GM19468 (cell line): Measurements from ENCODE around the gene TNFRSF6B.

Experiments
- ATAC-seq: cut with Tn5 transposase; IDR thresholded peaks from one replicate; pipeline ENCODE4 v1.9.1; 2021; ENCODE audit warnings: mild to moderate bottlenecking, moderate library complexity, moderate number of reproducible peaks; ENCODE audit not compliant: unreplicated experiment; ENCODE audit errors: extremely low read depth

TNFRSF6B gene

GRCh38 chr20:63682384-63683139 lies 13.9 kb upstream of the TNFRSF6B start:
- ATAC-seq = no peak

GRCh38 chr20:63685269-63686026 lies 11.0 kb upstream of the TNFRSF6B start:
- ATAC-seq = no peak

GRCh38 chr20:63686094-63686491 lies 10.4 kb upstream of the TNFRSF6B start:
- no peak for ATAC-seq

- ATAC-seq = no peak
Measured at GRCh38 chr20:63686492-63687321, 9.7 kb upstream of the TNFRSF6B start.

GRCh38 chr20:63687419-63688178 lies 8.9 kb upstream of the TNFRSF6B start:
- ATAC-seq = no peak

- no peak for ATAC-seq
Measured at GRCh38 chr20:63688228-63689045, 8.0 kb upstream of the TNFRSF6B start.

GRCh38 chr20:63689046-63690002 lies 7.1 kb upstream of the TNFRSF6B start:
- ATAC-seq = no peak

- no peak for ATAC-seq
Measured at GRCh38 chr20:63690003-63690897, 6.2 kb upstream of the TNFRSF6B start.

DNA sequence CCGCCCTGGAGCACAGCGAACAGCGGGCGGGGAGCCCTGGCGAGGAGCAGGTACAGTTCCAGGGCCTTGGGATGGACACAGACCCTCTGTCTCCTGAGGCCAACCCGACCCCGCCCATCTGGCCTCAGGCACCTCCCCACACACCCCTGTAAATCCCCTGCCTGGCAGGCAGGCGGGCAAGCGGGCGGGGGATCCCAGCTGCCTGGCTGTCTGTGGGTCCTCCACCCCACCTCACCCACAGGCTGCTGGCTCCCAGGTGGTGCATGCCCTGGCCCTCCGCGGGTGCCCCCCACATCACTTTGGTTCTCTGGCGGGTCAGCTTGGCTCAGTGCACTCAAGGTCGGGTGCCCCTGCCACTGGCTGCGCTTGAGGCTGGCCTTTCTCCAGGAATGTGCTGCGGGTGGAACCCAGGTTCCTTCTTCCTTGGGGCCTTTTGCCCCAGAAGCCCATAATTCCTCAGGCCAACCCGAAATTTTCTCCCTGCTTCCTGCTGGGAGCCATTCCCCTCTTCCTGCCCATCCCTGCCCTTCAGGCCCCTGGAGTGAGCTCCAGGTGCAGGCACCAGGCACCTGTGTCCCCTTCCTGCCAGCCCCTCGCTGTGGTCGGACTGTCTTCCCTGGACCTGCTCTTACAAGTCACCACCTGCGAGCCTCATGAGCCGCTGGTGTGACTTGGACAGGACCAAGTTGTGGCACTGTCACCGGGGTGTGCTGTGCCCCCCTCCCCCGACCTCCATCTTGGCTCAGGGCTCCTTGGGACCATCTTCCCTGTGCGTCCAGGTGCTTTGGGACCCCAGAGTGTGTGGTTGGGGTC lies 5.3 kb upstream of the TNFRSF6B start:
- ATAC-seq = no peak

- ATAC-seq = no peak
Measured at GRCh38 chr20:63691711-63692435, 4.6 kb upstream of the TNFRSF6B start.

DNA sequence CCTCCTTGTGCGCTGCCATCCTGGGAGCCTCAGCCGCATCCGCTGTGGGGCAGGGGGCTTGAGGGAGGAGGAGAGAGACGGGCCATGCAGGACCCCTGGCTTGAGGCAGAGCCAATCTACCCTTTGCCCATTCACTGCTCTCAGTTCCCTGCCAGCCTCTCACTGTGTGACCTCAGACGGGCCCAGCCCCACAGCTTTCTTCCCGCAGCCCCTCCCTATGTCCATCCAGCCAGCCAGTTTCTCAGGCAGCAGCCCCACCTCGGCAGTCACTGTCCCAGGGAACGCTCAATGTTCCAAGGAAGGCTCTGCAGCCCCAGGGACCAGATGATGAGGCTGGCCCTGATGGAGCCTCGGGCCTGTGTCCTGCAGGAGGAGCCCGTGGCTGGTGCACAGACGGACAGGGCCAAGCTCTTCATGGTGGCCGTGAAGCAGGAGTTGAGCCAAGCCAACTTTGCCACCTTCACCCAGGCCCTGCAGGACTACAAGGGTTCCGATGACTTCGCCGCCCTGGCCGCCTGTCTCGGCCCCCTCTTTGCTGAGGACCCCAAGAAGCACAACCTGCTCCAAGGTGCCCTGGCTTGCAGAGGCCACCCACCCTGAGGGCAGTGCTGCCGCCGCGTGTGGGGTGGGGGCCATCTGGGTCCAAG lies 3.9 kb upstream of the TNFRSF6B start:
- ATAC-seq = no peak

DNA sequence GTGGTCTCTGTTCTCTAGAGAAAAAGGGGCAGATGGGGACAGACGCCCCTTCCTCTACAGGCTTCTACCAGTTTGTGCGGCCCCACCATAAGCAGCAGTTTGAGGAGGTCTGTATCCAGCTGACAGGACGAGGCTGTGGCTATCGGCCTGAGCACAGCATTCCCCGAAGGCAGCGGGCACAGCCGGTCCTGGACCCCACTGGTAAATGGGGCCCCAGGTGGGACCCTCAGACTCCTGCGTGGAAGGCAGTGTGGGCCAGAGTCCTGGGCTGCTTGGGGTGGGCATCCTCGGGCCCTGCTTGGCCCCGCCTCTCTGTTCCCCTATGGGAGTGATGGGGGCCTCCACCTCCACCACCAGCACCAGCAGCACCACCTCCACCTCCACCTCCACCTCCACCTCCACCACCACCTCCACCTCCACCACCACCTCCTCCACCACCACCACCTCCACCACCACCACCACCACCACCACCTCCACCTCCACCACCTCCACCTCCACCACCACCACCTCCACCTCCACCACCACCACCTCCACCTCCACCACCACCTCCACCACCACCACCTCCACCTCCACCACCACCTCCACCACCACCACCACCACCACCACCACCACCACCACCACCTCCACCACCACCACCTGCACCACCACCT lies 3.2 kb upstream of the TNFRSF6B start:
- ATAC-seq = no peak

GRCh38 chr20:63693733-63694583 lies 2.5 kb upstream of the TNFRSF6B start:
- ATAC-seq = no peak
